Posterior cingulate gyrus (tissue), 11 donors: ENCODE measurements around the gene LMAN2.
A peak's percentile ranks its signal among the peaks of the same experiment; 100 is the strongest.
"Not testable (repeated sequence)": the region's sequence is repeated elsewhere in the genome, so short reads cannot be mapped to it uniquely, and the experiment has no call there.

Experiments used
- DNase-seq, 10 donors: peaks; one replicate each; pipeline versions ENCODE4 v3.0.0 to v3.0.0-alpha.2; 2020 to 2021; ENCODE audit warnings: mixed read lengths in 3 of 10
- intact Hi-C: fragments of 100-400 bp; cut with DNase I; formaldehyde crosslinking; loops from one replicate; pipeline ENCODE4 v1.15.1; 2023

The LMAN2 gene

GRCh38 chr5:177311723-177312648 is 39.5 kb downstream of the LMAN2 start, which contains the start of gene MXD3:
MXD3 (minus strand) TSS chr5:177311898; CDS start chr5:177311830, 68 bp downstream.
- peak; percentile 88 to 99 (median 94) for DNase-seq
- intact Hi-C loops: loop anchor here (10.0 kb wide), 1 partner anchor 143 kb away; no protein-coding TSS in a partner anchor

DNA sequence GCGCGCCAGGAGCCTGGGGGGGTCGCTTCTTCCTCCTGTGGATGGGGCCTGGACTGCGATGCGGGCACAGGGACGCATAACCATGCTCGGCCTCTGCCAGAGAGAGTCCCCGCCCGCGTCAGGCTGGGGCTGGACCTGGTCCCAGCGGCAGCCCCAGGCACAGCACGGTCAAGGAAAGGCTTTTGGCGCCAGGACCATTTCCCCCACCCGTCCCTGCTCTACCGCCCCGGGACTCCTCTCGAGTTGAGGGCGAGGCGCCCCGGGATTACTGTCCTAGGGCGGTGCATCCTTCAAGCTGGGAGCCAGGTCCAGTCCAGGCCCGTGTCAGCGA is 40.1 kb downstream of the LMAN2 start:
- DNase-seq: peak in 2 of 10 donors; percentile 56 to 75
- intact Hi-C loops: loop anchor here (10.0 kb wide), 1 partner anchor 143 kb away; no protein-coding TSS in a partner anchor

DNA sequence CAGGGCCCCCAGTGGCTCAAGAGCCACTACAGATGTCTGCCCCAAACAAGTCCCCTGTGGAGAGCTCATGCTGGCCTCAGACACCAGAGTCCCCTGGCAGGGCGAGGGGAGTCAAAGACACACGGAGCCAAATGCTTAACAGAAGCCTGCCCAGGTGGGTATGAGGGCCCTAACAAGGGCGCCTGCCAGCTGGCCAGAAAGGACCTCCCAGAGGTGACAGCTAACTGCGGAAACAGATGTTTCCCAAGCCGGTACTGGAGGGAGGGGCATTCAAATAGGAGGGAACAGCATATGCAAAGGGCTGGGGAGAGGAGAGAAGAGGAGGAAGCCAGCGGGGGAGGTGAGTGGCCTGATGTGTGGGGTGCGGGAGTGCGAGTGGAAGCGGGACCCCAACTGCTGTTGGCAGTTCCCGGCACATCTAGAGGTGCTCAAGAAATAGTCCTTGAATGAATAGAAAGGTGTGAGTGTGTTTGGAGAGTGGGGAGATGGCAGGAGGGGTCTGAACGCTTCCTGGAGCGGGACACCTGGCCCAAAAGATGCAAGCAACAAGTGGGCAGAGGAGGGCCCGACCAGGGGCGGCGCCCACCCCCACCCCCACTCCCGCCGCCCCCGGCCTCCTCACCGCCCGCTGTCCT is 40.6 kb downstream of the LMAN2 start:
- DNase-seq: peak in 2 of 10 donors; percentile 50 to 62
- intact Hi-C loops: loop anchor here (10.0 kb wide), 1 partner anchor 144 kb away; no protein-coding TSS in a partner anchor

- intact Hi-C loops: loop anchor here (10.0 kb wide), 1 partner anchor 144 kb away; no protein-coding TSS in a partner anchor
These were observed 41.1 kb downstream of the LMAN2 start for GRCh38 chr5:177310332-177310731.

DNA sequence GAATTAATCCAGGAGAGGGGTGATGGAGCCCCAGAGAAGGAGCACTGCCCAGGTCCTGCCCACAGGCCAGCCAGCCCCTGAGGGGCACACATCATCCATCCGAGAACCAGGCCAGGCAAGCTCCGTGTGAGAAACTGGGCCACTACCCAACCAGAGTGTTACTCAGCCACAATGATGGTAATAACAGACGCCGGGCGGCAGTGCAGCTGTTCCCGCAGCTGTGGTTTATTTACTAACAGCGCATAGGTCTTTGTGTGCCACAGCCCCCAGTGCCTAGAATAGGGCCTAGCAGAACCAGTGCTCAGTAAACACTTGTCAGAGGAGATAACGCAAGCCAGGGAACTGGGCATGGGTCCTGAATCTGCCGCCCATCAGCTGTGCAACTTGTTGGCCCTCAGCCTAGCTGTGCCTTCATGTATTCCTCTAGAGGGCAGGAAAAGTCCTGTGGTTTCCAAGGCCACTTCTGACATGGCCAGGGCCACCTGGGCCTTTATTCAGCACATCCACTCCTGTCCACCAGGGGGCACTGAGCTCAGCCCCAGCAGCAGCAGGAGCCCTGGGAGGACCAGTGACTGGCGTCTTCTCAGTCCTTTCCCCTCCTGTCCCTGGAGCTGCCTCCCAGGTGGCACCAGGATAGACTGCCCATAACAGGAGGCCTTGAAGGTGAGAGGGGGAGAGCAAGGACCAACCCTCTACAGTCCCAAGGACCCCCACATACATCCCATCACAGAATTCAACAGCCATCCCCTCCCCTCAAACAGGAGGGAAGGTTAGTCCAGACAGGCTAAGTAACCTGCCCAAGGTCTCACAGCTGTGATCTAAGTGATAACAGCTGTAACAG is 41.9 kb downstream of the LMAN2 start:
- peak in 7 of 10 donors; percentile 27 to 93 (median 69) for DNase-seq
- intact Hi-C loops: loop anchor here (10.0 kb wide), 1 partner anchor 145 kb away; no protein-coding TSS in a partner anchor

More at GRCh38 chr5:177310332-177310731, 41.1 kb downstream of the LMAN2 start:
- peak in 3 of 10 donors; percentile 66 to 79 (median 74) for DNase-seq

- DNase-seq: peak in 2 of 10 donors; percentile 54 to 70
- intact Hi-C loops: no loop called here
These were observed 42.7 kb downstream of the LMAN2 start for GRCh38 chr5:177308740-177309139.

- peak in 2 of 10 donors; percentile 31 to 82 for DNase-seq
- intact Hi-C loops: no loop called here
These were observed 43.7 kb downstream of the LMAN2 start for GRCh38 chr5:177307544-177308363.

GRCh38 chr5:177306674-177307543 is 44.6 kb downstream of the LMAN2 start:
- intact Hi-C loops: no loop called here
- DNase-seq: peak in 2 of 10 donors; percentile 2 to 76

DNA sequence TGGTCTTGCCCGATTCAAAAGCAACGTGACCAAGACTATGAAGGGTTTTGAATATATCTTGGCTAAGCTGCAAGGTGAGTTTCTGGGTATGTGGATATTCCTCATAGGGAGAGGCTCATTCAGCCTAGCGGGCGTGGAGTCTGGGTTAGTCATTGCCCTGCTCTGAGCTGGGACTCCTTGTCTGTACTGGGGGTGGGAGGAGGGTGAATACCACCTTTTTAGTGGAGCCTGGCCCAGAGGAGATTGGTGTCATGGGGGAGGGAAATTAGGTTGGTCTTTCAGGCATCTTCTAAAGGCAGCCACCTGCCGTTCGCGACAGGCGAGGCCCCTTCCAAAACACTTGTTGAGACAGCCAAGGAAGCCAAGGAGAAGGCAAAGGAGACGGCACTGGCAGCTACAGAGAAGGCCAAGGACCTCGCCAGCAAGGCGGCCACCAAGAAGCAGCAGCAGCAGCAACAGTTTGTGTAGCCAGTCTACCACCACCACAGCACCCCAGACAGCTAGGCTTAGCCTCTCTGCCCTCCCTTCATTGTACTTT is 45.3 kb downstream of the LMAN2 start:
- intact Hi-C loops, DNase-seq: not testable (repeated sequence)

DNA sequence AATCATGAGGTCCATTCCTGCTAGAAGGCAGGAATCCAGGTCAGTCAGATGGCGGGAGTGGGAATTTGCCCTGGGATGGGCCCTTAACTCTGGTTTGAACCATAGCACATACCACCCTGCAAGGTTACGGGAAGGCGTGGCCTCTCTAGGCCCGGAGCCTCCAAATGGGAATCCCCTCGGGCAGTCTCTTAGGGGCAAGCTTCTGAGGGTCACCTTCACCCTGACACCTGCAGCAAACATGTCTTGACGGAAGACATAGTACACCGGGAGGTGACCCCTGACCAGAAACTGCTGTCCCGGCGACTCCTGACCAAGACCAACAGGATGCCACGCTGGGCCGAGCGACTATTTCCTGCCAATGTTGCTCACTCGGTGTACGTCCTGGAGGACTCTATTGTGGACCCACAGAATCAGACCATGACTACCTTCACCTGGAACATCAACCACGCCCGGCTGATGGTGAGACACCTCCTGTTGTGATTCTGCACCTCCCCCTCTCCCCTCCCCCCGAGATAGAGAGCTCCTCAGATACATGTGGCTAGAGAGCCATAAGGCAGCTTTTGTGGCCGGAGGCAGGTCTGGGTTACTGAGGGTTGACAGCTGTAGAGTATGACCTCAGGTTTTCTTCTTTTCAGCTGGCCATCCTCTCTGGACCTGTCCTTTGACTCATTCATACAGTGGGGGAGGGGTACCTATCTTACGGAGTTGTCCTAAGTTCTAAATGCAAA is 46.9 kb downstream of the LMAN2 start:
- DNase-seq: no peak
- intact Hi-C loops: loop anchor here (5.0 kb wide), 3 partner anchors 48 to 642 kb away; partner anchors contain the start of genes LMAN2 and NSD1

DNA sequence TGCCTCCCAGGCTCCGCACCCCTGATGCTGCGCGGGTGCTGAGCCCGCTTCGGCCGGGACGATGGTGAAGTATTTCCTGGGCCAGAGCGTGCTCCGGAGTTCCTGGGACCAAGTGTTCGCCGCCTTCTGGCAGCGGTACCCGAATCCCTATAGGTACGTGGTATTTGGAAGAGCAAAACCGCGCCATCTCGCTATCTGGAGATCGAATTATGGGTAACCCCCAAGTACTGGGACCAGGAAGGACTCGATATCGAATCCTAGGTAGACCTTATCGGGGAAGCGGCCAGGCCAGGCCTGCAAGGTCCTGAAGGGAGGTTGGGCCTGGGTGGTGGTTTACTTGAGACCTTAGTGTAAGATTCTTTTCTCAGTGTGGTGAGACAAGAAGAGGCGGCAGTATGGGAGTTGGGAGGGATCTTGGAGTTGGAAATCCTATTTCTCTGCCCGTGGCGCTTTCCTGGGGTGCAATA is 47.5 kb downstream of the LMAN2 start:
- intact Hi-C loops: loop anchor here (2.0 to 5.0 kb wide), 4 partner anchors 48 to 642 kb away; partner anchors contain the start of genes LMAN2 and NSD1
- no peak for DNase-seq

- intact Hi-C loops: loop anchor here (2.0 to 5.0 kb wide), 4 partner anchors 49 to 641 kb away; partner anchors contain the start of genes LMAN2 and NSD1
These were observed 48.1 kb downstream of the LMAN2 start, which contains the start of the genes PRELID1 and RAB24 for GRCh38 chr5:177303121-177303924. PRELID1 (plus strand) TSS chr5:177303799; CDS start chr5:177303986, 187 bp downstream. RAB24 (minus strand) TSS chr5:177303719; CDS start chr5:177303288, 431 bp downstream.

GRCh38 chr5:177302354-177303110 is 48.9 kb downstream of the LMAN2 start:
- intact Hi-C loops: loop anchor here (2.0 to 5.0 kb wide), 4 partner anchors 50 to 640 kb away; partner anchors contain the start of genes LMAN2 and NSD1
- DNase-seq: peak in 1 of 10 donors; percentile 14

More at GRCh38 chr5:177303121-177303924, 48.1 kb downstream of the LMAN2 start, which contains the start of the genes PRELID1 and RAB24:
- peak; percentile 81 to 99 (median 89) for DNase-seq

DNA sequence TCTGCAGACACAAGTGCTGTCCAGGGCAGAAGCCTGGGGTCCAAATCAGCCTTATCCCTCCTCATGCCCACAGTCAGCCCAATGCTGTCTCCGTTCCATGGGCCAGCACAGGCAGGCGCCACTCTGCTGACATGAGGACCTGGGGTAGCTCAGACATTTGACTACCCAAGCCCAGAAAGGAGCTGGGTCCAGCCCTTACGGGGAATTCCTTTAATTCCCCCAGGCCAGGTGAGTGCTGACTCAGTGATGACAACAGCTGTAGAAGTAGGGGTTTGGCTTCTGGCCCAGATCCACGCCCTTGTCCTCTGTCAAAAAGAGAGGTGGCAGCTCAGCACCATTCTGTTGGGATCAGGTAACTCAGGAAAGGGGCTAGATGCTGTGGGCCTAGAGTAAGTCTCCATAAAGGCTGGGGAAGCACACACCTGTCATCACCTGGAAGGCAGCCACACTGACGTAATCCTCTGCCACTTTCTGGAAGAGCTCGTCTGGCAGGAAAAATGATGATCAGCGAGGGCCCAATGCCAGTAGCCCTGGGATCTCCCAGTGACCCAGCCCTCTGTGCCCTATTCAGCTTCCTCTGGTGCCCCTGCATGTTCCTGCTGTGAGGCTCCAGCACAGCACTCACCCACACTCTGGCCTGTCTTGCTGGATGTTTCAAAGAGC is 49.8 kb downstream of the LMAN2 start:
- intact Hi-C loops: loop anchor here (2.0 to 5.0 kb wide), 4 partner anchors 51 to 639 kb away; partner anchors contain the start of genes LMAN2 and NSD1
- DNase-seq: no peak
